PC-9 (cell line): ENCODE results near the gene CPB1.

Source experiments
- EZH2 ChIP-seq: fragments of 200-600 bp; sonication (generic); IDR thresholded peaks from 2 replicates; pipeline ENCODE4 v1.8.0; 2017; ENCODE audit warnings: antibody characterized with exemption, low read depth
- TF ChIP-seq, protein P1 (sequence below): fragments of 200-600 bp; sonication (generic); conservative IDR thresholded peaks from 2 replicates; pipeline ENCODE4 v1.6.1; 2017; ENCODE audit warnings: mixed run types, antibody characterized with exemption, mild to moderate bottlenecking, moderate library complexity

DNA sequence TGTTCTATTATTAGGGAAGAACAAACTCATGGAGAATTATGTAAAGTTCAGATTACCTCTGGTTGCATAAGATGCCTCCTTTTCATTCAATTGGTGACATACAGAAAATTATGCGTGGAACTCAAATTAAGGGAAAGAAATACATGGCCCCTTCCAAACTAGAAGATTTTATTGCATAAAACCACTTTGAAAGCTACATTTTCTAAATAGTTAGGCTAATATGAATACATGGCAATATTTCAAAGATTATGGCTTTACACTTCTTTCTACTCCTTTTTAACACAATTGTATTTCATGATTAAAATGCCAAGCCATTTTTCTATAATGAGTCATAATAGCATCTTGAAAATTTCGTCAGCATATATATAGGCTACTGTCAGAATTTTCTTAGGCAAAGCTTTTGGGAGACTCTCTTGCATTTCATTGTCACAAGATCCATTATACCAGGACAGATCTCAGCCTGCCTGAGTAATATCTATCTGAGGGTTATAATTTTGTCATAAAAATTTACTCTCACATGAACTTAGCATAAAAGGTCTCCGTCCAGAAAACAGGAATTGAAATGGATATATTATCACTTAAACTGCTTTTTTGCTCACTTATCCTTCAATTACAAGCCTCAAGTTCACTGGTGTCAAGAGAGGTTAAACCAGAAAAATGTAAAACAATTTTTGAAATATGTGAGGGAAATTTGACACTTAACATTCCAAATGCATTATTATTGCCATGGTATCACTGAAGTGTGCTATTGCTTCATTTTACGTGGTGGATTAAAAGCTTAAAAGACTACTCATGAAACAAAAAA lies 74.6 kb downstream of the CPB1 start:
- TF ChIP-seq, protein P1, sequence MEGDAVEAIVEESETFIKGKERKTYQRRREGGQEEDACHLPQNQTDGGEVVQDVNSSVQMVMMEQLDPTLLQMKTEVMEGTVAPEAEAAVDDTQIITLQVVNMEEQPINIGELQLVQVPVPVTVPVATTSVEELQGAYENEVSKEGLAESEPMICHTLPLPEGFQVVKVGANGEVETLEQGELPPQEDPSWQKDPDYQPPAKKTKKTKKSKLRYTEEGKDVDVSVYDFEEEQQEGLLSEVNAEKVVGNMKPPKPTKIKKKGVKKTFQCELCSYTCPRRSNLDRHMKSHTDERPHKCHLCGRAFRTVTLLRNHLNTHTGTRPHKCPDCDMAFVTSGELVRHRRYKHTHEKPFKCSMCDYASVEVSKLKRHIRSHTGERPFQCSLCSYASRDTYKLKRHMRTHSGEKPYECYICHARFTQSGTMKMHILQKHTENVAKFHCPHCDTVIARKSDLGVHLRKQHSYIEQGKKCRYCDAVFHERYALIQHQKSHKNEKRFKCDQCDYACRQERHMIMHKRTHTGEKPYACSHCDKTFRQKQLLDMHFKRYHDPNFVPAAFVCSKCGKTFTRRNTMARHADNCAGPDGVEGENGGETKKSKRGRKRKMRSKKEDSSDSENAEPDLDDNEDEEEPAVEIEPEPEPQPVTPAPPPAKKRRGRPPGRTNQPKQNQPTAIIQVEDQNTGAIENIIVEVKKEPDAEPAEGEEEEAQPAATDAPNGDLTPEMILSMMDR, result no peak
- no peak for TF ChIP-seq EZH2
